ENCODE data around the gene SLC4A1. TPM values are rescaled to one million over a fixed set of nuclear protein-coding genes. Genes with fewer than 3 reads are reported as not detected.

The SLC4A1 gene
- total RNA-seq, 1 donor from 2014 or later, result not detected

DNA sequence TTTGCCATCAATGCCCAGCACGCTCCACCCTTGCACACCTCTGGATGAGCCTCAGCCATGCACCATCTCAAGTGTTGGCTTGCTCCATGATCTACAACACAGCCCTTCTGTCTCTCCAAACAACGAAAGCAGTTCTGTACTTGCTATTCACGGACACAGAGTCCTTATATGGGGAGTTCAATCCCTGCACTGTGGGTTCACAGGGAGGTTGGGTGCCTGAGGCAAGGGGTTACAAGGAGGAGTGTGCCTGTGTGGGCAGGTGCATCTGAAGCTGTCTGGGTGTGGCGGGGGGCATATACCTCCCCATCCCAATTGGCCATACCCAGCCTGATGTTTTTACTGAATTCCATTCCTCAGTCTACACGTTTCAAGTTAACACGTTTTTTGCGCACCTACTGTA, 46.1 kb upstream of the SLC4A1 start:
- no peak overlapping the region for H3K4me3 ChIP-seq (ENCODE audit: low read depth, low read length)
- TF ChIP-seq, protein P1, sequence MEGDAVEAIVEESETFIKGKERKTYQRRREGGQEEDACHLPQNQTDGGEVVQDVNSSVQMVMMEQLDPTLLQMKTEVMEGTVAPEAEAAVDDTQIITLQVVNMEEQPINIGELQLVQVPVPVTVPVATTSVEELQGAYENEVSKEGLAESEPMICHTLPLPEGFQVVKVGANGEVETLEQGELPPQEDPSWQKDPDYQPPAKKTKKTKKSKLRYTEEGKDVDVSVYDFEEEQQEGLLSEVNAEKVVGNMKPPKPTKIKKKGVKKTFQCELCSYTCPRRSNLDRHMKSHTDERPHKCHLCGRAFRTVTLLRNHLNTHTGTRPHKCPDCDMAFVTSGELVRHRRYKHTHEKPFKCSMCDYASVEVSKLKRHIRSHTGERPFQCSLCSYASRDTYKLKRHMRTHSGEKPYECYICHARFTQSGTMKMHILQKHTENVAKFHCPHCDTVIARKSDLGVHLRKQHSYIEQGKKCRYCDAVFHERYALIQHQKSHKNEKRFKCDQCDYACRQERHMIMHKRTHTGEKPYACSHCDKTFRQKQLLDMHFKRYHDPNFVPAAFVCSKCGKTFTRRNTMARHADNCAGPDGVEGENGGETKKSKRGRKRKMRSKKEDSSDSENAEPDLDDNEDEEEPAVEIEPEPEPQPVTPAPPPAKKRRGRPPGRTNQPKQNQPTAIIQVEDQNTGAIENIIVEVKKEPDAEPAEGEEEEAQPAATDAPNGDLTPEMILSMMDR (IDR thresholded peaks at IDR 0.05; ENCODE audit: insufficient read depth, low read length, poor library complexity, severe bottlenecking), result no peak
- no peak for DNase-seq (ENCODE audit: low read depth)

DNA sequence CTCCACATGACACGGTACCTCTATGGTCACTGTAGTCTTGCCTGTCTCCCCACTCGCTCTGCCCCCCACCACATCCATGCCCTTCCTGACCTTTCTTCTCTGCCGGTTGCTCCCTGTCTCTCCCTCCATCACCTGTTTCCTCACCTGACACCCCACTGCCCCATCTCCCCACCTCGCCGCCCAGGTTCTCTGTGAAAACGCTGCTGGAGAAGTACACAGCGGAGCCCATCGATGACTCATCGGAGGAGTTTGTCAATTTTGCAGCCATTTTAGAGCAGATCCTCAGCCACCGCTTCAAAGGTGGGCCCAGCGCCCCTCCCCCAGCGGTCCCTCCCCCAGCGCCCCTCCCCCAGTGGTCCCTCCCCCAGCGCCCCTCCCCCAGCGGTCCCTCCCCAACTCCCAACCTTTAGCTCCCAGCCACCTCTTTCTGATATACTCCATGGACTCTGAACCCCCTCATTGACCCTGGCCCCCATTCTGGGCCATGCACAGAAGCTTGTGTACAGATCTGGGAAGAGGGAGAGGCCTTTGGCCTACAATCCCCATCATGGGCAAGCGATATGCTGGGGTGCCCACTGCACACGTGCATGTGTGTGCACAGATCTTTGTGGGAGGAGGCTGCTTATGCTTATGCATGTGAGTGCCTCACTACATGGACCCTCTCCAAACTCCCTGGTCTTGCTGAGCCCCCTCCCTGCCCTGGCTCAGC, 44.6 kb upstream of the SLC4A1 start:
- Histone ChIP-seq H3K4me3 (ENCODE audit: low read depth, low read length) (no peak overlapping the region), H3K36me3 (ENCODE audit: control insufficient read depth, insufficient read depth, low read length) (no peaks in the 10 kb centered on the region), H3K27me3 (ENCODE audit: control insufficient read depth, insufficient read depth, low read length) (peaks cover 50% of the 10 kb centered on the region)
- no peak for DNase-seq (ENCODE audit: low read depth)
- TF ChIP-seq, protein P1 (IDR thresholded peaks at IDR 0.05; ENCODE audit: insufficient read depth, low read length, poor library complexity, severe bottlenecking), result no peak

More for the DNA sequence above, 46.1 kb upstream of the SLC4A1 start:
- Histone ChIP-seq H3K36me3 (ENCODE audit: control insufficient read depth, insufficient read depth, low read length) (no peaks in the 10 kb centered on the region), H3K27me3 (ENCODE audit: control insufficient read depth, insufficient read depth, low read length) (peaks cover 44% of the 10 kb centered on the region)

DNA sequence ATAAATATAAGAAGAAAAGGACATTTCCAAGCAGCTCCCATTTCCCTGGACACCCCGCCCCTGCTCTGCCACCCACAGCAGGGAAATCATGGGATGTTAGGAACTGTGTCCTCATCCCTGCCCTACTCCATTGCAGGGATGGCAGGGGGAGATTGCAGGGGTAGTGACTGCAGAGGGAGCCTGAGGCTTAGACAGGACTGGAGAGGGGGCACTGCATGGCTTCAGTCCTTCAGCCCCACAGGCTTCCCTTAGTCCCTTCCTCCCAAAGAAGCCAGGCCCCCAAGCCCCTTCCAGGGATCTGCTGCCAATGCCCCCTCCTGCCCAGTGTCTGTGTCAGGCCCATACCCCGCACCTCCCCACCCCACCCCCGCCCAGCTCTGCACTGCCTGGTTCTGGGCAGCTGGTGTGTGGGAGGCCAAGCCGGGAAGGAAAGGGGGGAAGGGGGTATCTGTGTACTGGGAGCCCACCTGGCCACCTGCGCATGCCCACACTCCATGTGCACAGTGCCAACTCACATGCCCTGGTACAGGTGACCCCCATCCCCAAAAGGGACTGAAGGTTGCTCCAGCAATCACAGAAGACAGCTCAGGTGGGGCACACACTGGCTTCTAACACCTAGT, 43.7 kb upstream of the SLC4A1 start:
- TF ChIP-seq, protein P1 (IDR thresholded peaks at IDR 0.05; ENCODE audit: insufficient read depth, low read length, poor library complexity, severe bottlenecking), result no peak
- Histone ChIP-seq H3K36me3 (ENCODE audit: control insufficient read depth, insufficient read depth, low read length) (no peaks in the 10 kb centered on the region), H3K4me3 (ENCODE audit: low read depth, low read length) (no peak overlapping the region), H3K27me3 (ENCODE audit: control insufficient read depth, insufficient read depth, low read length) (peaks cover 52% of the 10 kb centered on the region)
- DNase-seq (ENCODE audit: low read depth), result no peak

DNA sequence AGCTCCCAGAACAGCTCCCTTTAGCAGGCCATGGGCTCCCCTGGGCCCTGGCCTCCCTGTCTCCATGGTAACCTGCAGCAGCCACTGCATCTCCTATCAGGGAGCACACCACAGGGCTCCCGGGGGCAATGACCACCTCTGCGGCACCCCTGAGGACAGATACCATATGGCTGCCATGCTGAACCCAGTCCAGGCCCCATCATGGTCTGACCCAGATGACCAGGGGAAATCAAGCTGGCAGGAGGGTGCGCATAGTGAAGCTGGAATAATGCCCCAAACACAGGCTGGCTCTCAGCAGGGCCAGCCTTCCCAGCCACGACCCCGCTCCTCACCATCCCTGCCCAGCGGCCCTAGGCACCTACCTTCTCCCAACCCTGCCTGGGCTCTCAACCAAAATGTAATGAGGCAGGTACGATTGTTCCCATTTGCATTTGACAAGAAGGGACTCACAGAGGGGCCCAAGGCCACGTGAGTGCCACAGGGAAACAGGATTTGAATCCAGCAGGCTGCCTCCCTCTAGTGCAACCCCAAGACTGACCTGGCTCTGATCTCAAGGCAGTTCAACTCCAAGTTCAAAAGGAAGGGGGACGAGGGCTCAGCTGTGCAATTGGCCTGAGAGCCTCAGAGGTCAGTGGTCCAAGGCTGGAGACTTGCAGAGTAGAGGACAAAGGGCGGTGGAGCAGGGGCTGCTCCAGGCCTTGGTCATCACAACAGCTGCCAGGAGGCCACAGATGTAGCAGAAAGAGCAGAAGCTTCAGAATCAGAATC, 42.9 kb upstream of the SLC4A1 start:
- H3K36me3 ChIP-seq (ENCODE audit: control insufficient read depth, insufficient read depth, low read length), result no peaks in the 10 kb centered on the region
- TF ChIP-seq, protein P1 (IDR thresholded peaks at IDR 0.05; ENCODE audit: insufficient read depth, low read length, poor library complexity, severe bottlenecking), result no peak
- peaks cover 44% of the 10 kb centered on the region for H3K27me3 ChIP-seq (ENCODE audit: control insufficient read depth, insufficient read depth, low read length)
- no peak overlapping the region for H3K4me3 ChIP-seq (ENCODE audit: low read depth, low read length)
- no peak for DNase-seq (ENCODE audit: low read depth)

DNA sequence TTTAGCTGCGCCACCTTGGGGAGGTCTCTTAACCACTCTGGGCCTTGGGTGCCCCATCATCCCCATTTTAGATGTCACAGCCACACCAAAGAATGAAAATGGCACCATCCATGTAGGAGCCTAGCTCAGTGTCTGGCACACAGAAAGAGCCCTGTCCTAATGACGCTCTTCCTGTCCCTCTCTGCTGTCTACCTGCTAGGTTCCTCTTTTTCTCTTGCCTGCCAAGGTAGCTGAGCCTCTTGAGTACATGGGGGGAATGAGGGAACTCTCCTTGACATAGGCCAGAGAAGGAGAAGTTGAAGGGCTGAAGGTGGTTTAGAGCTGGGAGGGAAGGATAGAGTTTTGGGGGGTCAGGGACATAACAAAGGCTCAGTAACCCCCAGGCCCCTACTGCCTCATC, 42.3 kb upstream of the SLC4A1 start:
- TF ChIP-seq, protein P1 (IDR thresholded peaks at IDR 0.05; ENCODE audit: insufficient read depth, low read length, poor library complexity, severe bottlenecking), result no peak
- Histone ChIP-seq H3K27me3 (ENCODE audit: control insufficient read depth, insufficient read depth, low read length) (peaks cover 38% of the 10 kb centered on the region), H3K4me3 (ENCODE audit: low read depth, low read length) (no peak overlapping the region), H3K36me3 (ENCODE audit: control insufficient read depth, insufficient read depth, low read length) (no peaks in the 10 kb centered on the region)
- DNase-seq (ENCODE audit: low read depth), result no peak

Data from kidney epithelial cell (primary cell).